Measurements from ENCODE around the gene E2F1.

E2F1 gene

DNA sequence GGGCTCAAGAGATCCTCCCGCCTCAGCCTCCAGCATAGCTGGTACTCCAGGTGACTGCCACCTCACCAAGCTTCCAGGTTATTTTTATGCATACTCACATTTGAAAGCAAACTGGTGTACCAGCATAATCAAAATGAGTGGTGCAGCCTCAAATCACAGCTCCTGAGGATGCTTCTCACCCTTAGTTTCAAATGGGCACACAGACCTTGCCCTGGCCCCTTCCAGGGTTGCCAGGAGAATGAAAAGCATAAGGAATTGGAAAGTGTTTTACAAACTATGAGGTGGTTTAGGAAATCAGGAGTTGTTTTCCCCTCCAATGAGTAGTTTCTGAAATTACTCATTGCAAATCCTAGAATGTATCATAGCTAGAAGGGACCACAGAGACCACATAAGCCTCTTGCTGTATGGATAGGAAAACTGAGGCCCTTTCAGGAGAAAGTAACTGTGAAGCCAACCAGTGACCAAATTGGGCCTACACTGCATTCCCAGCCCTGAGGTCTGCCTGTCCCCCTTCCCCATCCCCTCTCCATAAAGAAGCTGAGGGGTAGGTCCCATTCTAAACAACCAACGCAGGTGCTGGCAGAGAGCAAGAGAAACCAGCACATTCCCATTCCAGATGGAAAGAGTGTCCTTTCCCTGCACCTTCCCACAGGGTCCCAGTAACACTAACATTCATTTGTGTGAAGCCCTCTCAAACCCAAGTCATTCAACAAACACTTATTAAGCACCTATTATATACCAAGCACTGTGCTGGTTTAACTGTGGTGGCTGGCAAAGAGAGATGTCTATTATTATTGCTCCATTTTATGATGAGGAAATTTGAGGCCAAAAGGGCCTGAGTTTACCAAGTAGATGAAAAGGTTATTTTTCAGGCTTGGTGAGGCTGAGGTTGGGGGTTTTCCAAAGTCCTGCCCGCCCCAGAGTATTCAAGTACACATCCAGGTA is 2.1 kb upstream of the E2F1 start:
- no peak for DNase-seq

DNA sequence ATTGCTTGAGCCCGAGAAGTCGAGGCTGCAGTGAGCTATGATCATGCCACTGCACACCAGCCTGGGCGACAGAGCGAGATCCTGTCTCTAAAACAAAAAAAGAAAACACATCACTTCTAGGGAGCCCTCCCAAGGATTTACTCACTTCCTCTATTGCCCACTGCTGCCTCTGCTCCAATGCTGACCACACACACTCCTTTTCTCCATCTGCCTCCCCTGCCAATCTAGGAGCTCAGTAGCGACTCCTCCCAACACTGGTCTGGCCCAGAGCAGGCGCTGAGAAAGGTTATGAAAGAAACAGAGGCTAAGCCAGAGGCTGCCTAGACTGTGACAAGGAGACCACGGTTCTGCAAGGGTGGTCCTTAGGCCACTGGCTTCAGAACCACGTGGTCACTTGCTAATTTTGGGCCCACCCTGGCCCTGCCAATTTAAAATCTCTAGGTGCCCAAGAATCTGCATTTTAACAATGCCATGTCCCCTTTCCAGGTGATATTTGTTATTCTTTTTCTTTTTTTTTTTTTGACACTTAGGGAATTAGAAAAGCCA is 1.3 kb upstream of the E2F1 start:
- DNase-seq, result peak in 3 of 51 donors; percentile 11 to 17 (median 16)

DNA sequence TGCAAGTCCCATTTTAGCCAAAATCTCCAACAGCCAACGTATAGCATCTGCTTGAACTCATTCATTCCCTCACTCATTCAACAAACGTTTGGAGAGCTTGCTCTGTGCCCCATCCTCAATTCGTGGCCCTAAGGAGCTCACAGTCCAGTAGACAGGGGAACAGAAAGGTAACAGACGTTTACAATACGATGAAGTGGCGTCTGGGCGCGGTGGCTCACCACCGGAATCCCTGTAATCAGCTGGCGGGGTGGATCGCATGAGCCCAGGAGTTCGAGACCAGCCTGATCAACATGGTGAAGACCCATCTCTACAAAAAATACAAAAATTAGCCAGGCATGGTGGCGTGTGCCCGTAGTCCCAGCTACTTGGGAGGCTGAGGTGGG is 790 bp upstream of the E2F1 start:
- no peak for DNase-seq

DNA sequence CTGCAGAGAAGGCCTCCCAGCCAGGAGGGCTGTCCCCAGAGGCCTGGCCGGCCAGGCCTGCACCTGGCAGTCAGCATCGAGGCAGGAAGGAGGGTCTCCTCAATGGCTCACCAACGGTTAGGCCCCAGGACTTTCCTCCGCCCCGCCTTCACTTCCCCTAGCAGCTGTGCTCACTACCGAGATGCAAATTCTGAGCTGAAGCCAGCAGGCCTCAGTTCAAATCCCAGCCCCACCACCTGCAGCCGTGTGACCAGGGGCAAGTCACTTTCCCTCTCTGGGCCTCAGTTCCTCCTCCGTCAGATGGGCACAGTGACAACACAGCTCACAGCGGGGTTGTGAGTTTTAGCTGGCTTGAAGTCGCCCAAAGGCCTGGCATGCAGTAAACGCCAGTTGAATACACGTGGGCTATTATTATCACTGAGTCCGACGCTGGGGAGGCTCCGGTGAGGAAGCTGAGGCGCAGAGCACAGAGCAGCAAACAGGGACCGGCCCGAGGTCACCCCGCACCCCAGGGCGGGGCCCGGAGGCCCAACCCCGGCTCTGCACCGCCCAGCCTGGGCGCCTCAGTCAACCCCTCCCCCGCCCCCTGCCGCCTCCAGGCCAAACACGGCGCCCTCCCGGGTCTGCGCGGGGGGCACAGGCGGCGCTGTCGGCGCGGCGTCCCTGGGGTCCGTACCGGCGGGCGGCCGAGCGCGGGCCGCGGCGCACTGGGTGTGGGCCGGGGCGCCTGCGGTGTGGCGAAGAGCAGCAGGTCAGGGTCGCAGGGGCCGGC is 671 bp downstream of the E2F1 start:
- no peak for DNase-seq

DNA sequence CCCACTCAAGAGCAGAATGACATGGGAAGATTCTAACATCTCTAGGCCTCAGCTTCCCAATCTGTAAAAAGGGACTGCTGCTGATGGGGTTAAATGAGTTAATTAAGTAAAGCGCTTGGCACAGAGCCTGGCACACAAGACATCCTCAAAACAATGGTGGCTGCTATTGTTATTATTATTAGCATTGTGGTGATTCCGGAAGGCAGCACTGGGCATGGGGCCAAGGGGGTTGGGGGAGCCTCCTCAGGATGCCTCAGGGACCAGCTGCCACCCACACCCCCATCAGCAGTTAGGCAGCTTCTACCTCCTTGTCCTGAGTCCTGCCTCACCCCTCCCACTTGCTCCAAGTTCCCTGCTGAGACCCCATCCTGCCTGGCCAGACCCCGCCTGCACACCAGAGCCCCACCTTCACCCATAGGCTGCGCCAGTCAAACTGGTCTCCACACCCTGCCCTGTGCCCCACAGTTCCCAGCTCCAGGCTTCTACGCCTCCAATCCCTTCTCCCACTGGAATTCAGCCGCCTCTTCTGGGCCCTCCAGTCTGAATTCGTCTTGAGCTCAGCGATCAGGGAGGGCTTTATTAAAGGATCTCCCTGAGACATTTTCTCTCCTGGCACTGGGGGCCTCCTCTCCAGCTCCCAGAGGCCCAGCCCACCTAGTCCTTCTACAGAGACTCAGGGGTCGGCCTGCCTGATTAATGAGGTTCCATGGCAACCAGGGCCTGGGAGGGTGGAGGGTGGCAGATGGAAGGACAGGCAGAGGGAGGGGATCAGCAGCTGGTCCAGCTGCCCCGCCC is 1.5 kb downstream of the E2F1 start:
- no peak for DNase-seq

DNA sequence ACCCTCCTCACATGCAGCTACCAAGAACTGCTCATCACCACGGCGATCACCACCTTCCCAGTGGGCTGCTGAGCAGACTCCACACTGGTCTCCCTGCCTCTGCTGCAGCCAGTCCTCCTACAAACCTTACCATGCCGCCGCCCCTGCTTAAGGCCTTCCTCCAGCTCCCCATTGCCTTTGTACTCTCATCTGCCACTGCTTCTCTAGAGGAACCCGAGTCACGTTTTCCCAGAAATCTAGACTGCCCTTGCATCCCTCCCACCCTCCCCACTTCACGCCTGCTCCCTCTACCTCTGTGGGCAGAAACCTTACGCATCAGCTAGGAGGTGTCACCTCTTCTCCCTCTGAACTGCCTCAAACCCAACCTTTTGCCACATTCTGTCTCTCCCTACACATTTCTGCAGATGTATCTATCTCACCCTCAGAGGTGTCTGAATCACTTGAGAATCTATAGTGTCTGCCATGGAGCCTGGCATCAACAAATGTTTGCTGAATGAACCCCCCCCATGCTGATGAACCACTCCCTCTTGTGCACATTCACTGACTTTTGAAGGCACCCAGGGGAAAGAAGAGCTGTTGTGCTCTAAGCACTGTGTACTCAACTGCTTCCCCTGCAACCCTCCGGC is 4.3 kb downstream of the E2F1 start:
- no peak for DNase-seq

DNA sequence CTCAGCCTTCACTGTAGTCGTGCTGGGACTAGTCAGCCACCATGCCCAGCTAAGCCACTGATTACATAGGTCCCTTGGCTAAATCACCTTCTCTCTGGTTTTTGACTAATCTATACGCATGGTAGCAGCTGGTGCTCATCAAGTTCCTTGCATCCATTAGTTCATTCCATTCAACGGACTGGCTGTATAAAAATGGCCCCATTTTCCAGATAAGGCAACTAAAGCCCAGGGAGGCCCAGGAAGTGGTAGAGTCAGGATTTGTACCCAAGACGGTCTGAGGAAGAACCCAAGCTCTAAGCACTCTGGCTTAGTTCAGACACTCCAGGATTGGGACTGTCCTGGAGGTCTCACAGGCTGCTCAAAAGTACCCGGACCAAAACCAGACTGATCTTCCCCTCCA is 4.9 kb downstream of the E2F1 start:
- DNase-seq, result no peak

DNA sequence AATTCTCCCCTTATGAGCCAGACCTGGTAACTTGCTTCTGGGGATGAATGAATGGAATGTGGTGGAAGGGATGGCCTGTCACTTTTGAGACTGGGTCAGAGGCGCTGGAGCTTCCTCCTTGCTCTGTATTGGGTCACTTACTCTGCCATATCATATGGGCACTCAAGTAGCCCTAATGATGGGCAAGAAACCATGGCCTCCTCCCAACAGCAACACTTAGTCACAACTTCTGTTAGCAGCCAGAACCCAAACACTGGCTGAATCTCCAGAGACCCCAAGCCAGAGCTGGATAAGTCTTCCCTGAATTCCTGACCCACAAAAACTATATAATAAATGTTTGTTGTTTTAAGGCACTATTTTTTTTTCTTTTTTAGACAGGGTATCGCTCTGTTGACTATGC is 5.5 kb downstream of the E2F1 start:
- DNase-seq, result no peak

DNA sequence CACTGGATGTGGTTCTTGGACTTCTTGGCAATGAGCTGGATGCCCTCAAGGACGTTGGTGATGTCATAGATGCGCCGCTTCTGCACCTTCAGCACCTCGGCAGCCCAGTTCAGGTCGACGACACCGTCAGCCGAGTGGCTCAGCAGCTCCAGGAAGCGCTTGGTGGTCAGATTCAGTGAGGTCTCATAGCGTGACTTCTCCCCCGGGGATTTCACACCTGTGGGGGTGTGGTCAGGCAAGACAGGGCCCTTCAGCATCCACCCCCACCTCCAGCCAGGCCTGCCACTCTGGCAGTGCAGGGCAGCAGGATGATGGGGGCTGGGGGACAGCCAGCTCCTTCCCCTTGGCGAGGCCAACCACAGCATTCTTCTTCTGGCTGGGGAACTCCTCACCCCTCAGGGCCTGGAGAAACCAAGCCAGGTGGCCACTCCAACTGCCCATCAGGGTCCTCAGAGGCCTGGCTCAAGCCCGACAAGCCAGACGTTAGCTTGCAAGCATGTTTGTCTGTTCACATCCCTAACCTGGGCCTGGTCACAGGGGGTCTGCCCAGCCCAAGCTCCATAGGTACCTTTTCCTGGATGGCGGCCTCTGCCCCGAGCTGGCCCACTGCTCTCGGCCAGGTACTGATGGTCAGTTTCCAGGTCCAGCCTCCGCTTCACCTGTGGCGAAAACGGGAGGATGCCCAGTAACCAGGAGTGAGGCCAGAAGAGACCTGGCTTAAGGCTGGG is 6.3 kb downstream of the E2F1 start:
- no peak for DNase-seq

DNA sequence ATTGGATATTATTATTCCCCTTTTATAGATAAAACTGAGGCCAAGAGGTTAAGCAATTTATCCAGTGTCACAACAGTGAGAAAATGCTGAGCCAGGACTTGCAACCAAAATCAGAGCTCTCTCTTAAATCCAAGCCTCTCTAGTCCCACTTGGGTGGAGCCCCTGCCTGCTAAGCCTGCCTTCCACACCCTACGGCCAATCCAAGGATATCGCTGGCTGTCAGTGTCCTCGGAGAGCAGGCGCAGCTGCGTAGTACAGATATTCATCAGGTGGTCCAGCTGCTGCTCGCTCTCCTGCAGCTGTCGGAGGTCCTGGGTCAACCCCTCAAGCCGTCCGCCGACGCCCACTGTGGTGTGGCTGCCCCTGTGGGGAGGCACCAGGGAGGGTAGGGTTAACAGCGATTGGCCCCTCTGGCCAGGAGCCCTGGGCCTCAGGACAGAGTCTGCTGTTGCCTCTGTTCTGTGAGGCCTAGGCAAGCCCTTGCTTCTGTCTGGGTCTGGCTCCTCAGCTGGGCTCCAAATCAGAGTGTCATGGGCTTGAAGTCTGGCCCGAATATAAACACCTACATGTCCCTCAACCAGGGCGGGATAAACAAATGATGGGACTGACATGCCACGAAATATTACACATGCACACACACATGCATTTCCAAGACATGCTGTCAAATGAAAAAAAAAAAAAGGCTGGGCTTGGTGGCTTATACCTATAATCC is 8.0 kb downstream of the E2F1 start:
- no peak for DNase-seq

DNA sequence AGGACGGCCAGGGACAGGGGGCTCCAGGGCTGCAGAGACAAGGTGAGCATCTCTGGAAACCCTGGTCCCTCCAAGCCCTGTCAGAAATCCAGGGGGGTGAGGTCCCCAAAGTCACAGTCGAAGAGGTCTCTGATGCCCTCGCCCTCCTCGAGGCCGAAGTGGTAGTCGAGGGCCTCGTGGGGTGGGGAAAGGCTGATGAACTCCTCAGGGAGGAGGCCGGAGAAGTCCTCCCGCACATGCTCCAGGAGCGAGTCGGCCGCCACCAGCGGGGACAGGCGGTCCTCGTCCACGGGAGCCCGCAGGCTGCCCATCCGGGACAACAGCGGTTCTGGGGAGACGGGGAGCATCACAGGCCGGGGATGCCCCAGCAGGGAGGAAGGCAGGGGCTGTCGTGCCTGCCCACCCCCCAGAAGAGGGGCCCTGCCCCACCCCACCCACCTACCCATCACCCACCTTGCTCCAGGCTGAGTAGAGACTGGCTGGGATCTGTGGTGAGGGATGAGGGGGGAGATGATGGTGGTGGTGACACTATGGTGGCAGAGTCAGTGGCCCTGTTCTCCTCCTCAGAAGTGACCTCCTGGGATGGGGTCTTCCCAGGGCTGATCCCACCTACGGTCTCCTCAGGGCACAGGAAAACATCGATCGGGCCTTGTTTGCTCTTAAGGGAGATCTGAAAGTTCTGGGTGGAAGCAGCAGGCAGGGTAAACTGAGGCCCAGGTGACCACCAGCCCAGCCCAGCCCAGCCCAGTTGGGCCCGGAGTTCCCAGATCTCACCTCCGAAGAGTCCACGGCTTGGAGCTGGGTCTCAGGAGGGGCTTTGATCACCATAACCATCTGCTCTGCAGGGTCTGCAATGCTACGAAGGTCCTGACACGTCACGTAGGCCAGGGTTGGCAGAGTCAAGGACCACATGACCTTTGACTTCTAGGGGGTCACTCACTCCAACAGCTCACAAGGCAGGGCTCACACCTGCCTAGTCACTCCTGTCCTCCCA is 9.2 kb downstream of the E2F1 start:
- DNase-seq, result no peak

DNA sequence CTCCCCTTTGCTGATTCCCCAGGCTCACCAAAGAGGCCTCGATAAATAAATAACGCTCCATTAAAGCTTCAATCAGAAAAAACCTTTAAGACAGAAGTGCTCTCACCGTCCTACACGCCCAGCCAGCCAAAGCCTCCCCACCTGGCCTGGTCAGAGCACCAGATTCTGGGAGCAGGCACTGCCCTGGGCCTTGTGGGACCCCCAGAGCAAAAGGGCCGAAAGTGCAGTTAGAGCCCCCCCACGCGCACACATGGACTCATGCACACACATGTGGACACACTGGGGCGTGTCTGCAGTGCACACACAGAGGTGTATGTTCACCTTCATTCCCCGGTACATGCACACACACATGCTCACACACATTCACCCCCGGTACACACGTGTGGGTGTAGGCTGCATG is 10.1 kb downstream of the E2F1 start:
- no peak for DNase-seq

DNA sequence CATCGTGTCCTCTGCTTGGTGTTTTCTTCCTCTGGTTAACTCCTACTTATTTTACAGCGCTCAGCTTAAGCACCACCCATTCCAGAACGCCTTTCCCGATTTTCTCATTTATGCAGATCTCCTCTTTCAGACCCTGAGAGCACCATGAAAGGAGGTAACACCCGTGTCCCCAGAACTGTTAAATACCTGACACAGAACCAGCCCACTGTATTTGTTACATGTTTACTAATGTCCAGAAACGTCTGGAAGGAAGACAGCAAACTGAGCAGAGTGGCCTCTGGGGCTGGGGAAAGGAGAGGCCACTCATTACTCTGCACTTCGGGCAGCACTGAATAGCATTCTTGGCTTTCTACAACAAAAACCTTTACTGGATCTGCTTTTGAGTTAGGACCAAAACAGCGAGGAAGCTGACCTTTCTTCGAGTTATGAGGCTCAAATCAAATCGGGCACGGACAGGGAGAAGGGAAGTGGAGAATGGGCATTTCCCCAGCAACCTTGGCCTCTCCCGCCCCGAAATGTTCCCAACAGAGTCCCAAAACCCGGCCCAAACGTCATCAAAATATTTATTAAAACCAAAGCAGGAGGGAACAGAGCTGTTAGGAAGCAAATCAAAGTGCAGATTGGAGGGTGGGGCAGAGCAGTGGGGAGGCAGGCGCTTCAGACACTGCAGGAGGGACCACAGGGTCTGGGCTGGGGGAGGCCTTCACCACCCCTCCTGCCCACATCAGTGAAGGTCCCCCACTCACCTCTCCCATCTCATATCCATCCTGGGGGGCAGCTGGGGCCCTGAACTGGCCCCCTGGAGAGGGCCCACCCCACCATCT is 10.8 kb downstream of the E2F1 start:
- DNase-seq, result peak in 1 of 51 donors; percentile 50

DNA sequence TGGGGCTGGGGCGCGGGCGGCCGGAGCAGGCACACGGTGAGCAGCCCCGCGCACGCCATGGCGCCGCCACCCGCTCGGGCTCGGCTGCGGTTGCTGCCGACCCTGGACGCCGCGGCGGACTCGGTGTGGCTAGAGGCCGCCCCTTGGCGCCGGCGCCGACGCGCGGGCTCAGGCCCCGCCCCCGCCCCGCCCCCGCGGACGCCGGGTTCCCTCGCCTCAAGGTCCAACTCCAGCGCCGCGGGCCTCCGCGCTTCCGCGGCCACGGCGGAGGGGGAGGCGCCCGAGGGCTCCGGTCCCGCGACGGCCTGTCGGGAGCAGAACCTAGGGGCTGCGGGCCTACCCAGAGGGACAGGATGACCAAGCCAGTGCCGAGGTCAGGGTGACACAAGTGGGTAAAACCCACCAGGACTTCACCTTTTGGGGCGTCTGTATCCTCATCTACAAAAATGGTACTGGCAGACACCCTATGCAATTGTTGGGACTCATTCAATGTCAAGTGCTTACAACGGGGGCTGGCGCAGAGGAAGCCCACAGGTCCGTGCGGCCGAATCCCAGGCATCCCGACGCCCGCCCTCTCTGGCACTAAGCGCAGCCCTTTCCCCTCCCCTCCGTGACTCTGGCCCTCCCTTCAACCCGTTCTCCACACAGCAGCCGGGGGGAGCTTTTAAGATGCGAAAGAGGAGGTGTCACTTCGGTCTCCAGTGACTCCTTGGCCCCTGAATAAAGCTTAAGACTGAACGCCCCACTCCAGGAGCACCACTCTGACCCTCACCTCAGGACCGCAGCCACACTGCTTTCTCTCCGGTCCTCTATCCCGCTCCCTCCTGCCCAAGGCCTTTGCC is 11.7 kb downstream of the E2F1 start, which contains the start of gene NECAB3:
Gene NECAB3, minus strand, starts transcription at position 135 of the 842 bp plus-strand sequence. Its CDS starts 76 bp downstream, at position 59.
- DNase-seq, result peak in 50 of 51 donors; percentile 13 to 90 (median 70)

DNA sequence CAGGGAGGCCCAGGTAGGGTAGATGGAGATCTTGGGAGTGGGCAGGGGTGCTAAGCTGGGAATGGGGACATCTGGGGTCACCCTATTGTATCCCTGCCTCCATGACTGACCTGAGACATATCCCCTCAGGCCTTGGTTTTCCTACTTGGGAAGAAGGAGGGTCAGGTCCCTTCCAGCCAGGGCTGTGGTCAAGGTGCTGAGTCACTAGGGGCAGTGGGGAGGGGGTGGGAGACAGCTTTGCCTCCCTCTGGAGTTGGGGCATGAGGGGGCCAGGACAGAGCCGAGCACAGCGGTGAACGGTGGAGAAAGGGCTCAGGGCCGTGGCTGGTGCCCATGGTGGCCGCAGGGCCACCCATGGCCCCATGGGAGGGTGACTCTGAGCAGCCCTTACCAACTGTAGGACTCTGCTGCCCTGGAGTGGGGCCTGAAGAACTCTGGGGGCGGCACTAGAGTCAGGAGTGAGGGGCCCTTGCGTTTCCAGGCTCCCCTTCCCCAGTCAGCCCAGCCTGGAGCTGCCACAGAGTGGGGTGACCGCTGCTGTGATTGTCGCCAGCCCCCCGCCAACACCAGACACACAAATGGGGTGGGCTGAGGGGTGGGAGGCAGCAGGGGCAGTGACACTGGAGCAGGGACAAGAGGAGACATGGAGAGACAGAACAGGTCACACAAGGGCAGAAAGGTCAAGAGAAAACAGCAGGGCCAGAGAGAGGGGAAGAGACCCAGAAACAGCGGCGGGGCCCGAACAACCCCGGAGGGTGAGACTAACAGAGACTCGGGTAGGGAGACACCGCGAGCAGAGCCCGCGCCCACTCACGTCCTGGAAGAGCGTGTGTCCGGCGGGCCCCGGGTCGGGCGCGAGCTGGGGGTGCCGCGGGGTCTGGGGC is 12.5 kb downstream of the E2F1 start:
- peak in 2 of 51 donors; percentile 34 to 59 for DNase-seq
